Gastrocnemius medialis (tissue), 4 donors: ENCODE data around the gene TP63.

Source experiments
- CTCF ChIP-seq, 5 experiments: fragments of 450-650 bp in 3 of 5; fragments of 200-600 bp in 2 of 5; sonication (generic) in 2 of 5; IDR thresholded peaks in 4 of 5; conservative IDR thresholded peaks in 1 of 5; 1 replicate in 4 of 5; 2 replicates in 1 of 5; pipeline ENCODE4 v1.5.1; 2016 to 2019; ENCODE audit warnings: antibody characterized with exemption in 5 of 5, mild to moderate bottlenecking in 3 of 5, moderate library complexity in 3 of 5
- POLR2A ChIP-seq, 2 donors: fragments of 450-650 bp; IDR thresholded peaks; one replicate each; pipeline ENCODE4 v1.6.1; 2017; ENCODE audit warnings: antibody characterized with exemption in 2 of 2, mild to moderate bottlenecking in 2 of 2, moderate library complexity in 2 of 2

GRCh38 chr3:189734061-189734460, 102.9 kb downstream of the TP63 start:
- TF ChIP-seq CTCF (IDR thresholded peaks at IDR 0.05 in 4 of 5, conservative IDR thresholded peaks at IDR 0.05 in 1 of 5): no peak
- no peak for TF ChIP-seq POLR2A (IDR thresholded peaks at IDR 0.05)
